ENCODE results near the gene ARPC2.

- TF ChIP-seq TCF7 (IDR thresholded peaks at IDR 0.05; ENCODE audit: borderline replicate concordance) (no peak), RAD21 (IDR thresholded peaks at IDR 0.05; ENCODE audit: insufficient read depth, low read depth, low read length) (no peak), CEBPB (IDR thresholded peaks at IDR 0.05; ENCODE audit: borderline replicate concordance in 1 of 2, low read depth in 2 of 2, low read length in 2 of 2) (no peak), STAT3 (IDR thresholded peaks at IDR 0.05; ENCODE audit: low read depth, low read length) (no peak), CEBPZ (IDR thresholded peaks at IDR 0.05; ENCODE audit: low read depth, low read length) (no peak), EGR1 (IDR thresholded peaks at IDR 0.05; ENCODE audit: borderline replicate concordance in 1 of 2, low read depth in 2 of 2, low read length in 2 of 2) (no peak)
These were observed 78.0 kb downstream of the ARPC2 start for GRCh38 chr2:218295029-218295428.

Data from GM12878 (cell line).